GM18951 (cell line): ENCODE results near the gene UBTF.

ENCODE experiments used
- POLR2A ChIP-seq: IDR thresholded peaks from 4 replicates; pipeline ENCODE4 v1.6.1; 2011; ENCODE audit warnings: mild to moderate bottlenecking; ENCODE audit not compliant: insufficient read length, insufficient read depth; ENCODE audit errors: extremely low read depth
- in situ Hi-C: fragments of 300-500 bp; cut with MboI; formaldehyde crosslinking; loops from one replicate; pipeline ENCODE4 v1.12.0; 2022; ENCODE audit warnings: low sequenced_read_pairs, mixed read lengths, inconsistent platforms; ENCODE audit not compliant: unreplicated experiment

Gene UBTF

DNA sequence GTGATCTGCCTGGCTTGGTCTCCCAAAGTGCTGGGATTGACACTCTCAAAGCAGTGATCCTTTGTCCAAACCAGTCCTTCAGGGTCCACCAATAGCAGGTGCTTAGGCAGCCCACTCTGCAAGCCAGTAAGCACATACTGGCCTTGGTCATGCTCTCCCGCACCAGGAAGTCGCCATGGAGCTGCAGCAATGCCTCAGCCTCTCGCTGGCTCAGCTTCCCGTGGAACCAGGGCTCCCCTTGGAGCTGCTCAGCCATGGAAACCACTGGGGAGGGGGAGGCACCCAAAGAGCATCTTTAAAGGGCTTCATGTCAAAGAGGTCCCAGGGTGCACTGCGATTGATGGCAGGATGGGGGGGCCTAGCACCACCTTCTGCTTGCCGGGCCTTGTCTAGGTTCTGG is 9.6 kb upstream of the UBTF start:
- TF ChIP-seq POLR2A, result no peak
- in situ Hi-C loops, result no loop called here

DNA sequence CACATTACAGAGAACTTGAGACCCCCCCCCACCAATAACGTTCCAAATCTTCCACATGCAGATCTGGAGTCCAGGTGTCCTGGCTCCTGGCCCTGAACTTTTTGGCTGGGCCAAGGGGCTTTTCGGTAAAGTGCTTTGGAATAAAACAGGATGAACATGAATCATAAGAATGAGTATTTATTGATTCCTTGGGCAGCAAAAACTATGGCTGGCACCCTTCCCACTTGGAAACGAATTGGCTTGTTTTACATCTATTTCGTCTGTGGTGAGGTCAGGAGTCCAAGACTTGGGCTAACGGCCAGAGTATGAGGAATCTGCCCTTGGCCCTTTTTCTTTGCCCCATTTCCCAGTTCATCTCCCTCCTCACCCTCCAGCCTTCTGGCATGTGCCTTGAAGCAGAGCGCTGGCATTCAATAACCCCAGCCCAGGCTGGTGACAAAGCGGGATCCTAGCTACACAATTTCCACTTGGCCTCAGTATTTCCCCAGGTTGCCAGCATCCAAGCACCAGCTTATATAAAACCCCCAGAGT is 4.1 kb upstream of the UBTF start:
- no peak for TF ChIP-seq POLR2A
- in situ Hi-C loops, result loop anchor here (25.0 kb wide), 1 partner anchor 289 kb away; the partner anchor contains the start of gene GPATCH8

DNA sequence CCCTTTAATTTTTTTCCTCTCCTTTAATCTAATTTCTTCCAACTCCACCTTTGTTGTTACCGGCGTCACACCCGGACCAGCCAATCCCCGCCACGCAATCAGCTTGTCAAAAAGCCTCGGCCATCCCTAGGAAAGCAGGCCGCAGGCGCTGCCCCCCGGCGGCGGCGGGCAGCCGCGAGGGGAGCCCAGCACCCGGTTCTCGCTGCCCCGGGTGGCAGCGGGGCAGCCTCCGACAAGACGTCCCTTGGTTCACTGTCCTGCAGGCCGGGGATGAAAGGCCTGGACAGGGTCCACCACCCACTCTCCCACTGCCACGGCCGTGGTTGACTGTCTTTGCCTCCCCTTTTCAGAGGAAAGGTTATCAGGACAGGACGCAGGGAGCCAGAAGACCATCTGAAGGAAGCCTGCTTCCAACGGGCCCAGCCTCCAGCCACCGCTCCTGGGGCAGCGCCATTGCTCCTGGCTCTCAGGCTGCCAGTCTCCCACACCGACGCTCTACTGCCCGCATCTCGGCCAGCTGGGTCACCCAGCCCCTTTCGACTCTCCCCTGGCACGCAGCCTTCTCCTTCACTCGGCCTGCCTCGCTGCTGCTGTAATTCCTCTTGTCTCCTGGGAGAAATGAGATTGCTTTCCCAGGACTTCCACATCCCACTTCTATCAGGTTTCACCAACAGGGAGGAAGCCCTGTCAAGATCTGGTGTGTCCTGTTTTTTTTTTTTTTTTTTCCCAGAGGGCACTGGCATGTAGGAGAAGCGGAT is 2.8 kb upstream of the UBTF start:
- in situ Hi-C loops, result loop anchor here (25.0 kb wide), 1 partner anchor 290 kb away; the partner anchor contains the start of gene GPATCH8
- peak; percentile 50 for TF ChIP-seq POLR2A

DNA sequence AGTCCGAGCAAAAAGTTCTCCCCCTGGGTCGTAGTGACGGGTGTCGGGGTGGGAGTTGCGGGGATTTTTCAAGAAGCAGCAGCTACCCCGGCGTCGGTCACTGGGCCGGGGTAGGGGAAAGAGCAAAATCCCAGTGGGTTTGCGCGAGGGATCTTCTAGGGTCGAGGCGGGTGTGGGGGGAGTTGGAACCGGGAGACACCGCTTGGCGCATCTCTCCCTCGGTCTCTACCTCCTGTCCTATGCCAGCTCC is 2.3 kb upstream of the UBTF start:
- in situ Hi-C loops, result loop anchor here (25.0 kb wide), 1 partner anchor 291 kb away; the partner anchor contains the start of gene GPATCH8
- peak; percentile 50 for TF ChIP-seq POLR2A

DNA sequence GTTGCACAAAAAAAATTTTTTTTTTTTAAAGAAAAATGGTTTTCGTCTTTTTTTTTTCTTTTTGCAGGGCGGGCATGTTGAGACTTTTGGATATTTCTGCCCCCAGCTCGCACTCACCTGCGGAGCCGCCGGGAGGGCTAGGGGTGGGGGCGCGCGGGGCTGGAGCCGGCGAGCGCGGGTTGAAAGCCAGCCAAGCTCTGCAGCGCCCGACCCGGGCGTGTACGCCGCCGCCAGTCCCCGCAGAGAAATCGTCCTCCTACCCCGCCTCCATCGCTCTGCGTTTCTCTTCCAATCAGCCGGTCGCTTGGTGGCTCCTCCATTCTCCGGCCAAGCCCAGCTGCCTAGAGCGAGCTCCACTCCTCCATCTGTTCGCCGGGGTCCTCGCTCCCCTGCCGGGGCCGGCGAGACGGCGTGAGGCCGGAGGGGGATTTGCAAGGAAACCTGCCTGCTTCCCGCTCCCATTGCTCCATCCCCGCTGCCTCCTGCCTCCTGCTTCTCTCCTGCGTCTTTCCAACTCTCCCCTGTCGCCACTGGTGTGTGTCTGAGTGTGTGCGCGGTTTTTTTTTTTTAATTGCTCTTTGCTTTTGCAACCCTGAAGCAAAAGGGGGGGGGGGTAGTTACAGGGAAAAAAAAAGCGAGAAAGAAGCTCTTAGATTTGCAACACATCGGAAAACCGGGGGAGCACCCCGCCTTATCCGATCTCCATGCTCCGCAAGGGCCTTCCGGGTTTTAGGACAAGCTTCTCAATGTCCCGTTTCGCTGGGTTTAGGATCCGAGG is 1.8 kb upstream of the UBTF start:
- in situ Hi-C loops, result loop anchor here (25.0 kb wide), 1 partner anchor 291 kb away; the partner anchor contains the start of gene GPATCH8

DNA sequence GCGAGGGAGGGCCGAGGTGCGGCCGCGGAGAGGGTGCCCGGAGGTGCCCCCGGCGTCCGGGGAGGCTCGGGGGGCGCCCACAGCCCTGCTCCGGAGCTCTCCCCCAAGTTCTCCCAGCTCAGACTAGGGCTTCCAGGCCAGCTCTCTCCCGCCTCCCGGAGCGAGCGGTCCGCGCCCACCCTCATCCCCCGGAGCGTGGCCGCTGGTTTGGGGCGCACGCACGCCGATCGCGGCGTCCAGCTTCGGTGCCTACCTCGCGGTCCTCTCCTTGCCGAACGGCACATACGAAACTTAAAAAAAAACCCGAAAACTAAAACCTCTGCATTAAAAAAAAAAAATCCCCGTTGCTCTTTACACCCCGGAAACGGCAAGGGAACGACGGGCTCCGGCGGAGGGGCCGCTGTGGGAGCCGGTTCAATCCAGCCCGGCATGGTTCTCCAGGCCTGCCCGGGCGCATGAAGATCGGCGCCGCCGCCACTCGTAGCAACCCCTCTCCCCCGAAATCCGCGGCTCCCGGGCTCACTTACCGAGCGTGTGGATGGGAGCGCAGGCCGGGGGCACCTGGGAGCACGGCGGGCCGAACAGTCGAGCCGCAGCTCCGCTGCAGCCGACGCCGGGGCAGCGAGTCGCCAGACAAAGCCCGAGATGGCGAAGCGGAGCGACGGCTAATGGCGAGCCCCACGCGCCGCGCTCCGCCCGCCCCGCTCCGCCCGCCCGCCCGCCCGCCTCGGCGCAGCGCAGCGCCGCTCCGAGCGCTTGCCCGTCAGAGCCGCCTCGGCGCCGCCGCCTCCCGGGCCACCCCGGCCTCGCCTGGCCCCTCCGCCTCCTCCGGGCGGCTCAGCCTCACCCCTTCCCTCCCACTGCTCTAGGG is 973 bp upstream of the UBTF start:
- in situ Hi-C loops, result loop anchor here (25.0 kb wide), 1 partner anchor 292 kb away; the partner anchor contains the start of gene GPATCH8
- peak; percentile 37 for TF ChIP-seq POLR2A

More for the DNA sequence above, 1.8 kb upstream of the UBTF start:
- TF ChIP-seq POLR2A, result peak; percentile 53

DNA sequence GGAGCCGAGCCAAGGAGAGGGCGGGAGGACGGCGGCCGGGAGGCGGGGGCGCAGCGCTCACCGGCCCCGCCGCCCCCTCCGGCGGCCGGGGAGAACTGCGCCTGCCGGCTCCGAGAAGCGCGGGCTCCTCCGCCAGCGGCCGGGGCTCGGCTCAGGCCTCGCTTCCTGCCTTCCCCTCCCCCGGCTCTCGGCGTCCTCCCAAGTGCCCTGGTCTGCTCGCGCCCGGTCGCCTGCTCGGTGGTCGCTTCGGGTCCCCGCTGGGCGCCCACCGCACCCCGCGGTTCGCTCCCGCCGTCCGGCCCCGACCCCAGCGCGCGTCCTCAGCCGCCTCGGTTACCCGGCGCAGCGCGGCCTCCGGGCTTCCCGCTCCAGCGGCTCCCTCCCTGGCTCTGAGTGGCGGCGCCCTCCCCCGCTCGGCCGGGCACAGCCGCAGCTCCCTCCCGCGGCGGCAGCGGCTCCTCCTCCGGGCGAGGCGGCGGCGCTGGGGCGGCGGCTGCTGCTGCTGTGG is 313 bp downstream of the UBTF start:
- peak; percentile 50 for TF ChIP-seq POLR2A
- in situ Hi-C loops, result loop anchor here (25.0 kb wide), 1 partner anchor 293 kb away; the partner anchor contains the start of gene GPATCH8

DNA sequence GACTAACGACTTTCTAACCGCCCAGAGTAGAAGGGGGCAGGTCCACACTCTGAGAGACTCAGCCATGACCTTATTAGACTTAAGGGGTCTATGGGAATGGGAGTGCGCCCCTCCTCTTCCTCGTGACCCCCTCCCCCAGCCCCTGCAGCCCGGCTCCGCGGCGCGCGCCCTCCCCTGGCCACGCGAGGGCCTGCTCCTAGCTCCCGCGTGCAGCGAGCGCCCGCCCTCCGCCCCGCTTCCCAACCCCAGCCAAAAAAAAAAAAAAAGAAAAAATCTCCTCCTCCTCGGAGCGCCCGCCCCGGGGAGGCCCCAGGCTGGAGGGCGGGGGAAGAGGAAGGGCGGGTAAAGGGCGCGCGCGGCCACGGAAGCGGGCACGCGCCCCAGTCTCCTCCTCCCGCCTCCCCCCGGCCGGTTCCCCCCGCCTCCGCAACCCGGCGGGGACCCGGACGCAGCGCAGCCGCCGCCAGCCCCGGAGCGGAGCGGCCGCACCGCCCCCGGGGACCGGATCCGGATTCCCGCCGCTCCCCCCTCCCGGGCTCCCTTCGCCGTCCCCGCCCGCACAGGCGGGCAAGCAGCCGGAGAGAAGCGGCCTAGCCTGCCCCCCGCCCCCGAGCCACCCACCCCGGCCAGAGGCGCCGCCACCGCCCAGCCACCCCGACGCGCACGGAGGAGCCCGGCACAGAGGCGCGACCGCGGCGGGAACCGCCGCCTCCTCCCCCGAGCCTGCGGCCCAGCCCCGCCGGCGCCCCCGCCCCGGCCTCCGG is 949 bp downstream of the UBTF start:
- in situ Hi-C loops, result loop anchor here (25.0 kb wide), 1 partner anchor 294 kb away; the partner anchor contains the start of gene GPATCH8
- peak; percentile 54 for TF ChIP-seq POLR2A

DNA sequence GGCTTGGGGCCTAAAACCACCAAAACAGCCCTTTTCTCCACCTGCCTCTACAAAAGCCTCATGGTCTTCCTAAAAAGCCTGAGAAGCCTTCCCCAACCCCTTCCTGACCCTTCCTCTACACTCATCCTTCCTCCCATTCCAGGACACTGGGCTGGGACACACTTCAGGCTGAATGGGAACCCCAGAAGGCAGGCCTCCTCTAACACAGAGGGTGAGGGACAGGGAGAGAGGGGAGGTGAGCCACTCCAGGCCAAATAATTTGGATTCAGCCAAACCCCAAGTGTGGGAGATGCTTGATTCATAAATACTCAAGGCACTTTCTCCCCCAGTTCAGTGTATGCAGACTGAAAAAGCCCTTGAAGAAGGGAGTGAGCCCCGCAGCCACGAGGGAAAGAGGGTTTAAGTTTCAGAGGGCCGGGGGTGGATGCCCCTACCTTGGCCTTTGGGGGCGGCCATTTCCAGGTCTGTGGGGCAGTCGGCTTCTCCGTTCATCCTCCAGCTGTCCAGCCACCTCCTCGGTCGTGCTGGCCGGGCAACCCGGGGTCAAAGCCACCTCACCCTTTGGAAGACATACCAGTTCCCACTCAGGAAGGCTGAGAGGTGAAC is 1.6 kb downstream of the UBTF start:
- in situ Hi-C loops, result loop anchor here (25.0 kb wide), 1 partner anchor 294 kb away; the partner anchor contains the start of gene GPATCH8
- no peak for TF ChIP-seq POLR2A

DNA sequence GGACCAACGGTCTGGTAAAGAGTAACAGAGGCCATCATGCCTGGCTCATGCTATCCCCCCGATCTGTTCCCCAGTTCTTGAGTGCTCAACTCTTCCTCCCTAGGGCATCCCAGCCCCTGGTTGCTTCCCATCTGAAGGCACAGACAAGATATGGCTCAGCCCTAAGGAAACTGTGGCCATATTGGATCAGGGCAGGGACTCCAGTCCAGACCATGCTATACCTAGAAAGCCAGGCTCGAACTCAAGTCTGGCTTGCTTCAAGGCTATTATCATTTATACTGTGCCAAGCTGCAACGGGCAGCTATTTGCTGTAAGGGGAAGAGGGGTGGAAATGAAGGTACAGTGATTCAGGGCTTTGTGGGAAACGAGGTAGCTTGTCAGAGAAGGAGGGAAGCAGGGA is 2.8 kb downstream of the UBTF start:
- TF ChIP-seq POLR2A, result no peak
- in situ Hi-C loops, result loop anchor here (25.0 kb wide), 1 partner anchor 296 kb away; the partner anchor contains the start of gene GPATCH8

DNA sequence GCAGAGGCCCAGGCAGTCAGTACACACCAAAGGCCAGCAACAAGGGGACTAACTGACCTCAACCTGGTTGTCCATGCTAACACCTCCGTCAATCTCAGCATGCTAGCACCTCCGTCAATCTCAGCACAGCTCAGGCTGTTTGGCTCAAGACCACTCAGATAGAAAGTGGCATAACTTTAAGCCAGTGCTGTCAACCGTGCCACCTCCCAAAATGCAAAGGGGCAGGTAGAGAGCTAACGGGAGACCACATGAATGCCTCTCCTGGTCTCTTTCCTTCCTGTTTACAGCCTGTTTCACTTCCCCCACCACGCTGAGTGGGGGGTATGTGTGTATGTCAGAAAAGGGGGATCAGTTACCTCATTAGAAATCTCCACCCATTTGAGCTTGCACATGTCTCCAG is 3.3 kb downstream of the UBTF start:
- in situ Hi-C loops, result loop anchor here (25.0 kb wide), 1 partner anchor 296 kb away; the partner anchor contains the start of gene GPATCH8
- TF ChIP-seq POLR2A, result no peak
